ENCODE data around the gene ERG. TPM values are rescaled to one million over a fixed set of nuclear protein-coding genes. Genes with fewer than 3 reads are reported as not detected.
A peak's percentile ranks its signal among the peaks of the same experiment; 100 is the strongest.

ERG gene, protein sequence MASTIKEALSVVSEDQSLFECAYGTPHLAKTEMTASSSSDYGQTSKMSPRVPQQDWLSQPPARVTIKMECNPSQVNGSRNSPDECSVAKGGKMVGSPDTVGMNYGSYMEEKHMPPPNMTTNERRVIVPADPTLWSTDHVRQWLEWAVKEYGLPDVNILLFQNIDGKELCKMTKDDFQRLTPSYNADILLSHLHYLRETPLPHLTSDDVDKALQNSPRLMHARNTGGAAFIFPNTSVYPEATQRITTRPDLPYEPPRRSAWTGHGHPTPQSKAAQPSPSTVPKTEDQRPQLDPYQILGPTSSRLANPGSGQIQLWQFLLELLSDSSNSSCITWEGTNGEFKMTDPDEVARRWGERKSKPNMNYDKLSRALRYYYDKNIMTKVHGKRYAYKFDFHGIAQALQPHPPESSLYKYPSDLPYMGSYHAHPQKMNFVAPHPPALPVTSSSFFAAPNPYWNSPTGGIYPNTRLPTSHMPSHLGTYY
- 89.1 TPM for total RNA-seq

DNA sequence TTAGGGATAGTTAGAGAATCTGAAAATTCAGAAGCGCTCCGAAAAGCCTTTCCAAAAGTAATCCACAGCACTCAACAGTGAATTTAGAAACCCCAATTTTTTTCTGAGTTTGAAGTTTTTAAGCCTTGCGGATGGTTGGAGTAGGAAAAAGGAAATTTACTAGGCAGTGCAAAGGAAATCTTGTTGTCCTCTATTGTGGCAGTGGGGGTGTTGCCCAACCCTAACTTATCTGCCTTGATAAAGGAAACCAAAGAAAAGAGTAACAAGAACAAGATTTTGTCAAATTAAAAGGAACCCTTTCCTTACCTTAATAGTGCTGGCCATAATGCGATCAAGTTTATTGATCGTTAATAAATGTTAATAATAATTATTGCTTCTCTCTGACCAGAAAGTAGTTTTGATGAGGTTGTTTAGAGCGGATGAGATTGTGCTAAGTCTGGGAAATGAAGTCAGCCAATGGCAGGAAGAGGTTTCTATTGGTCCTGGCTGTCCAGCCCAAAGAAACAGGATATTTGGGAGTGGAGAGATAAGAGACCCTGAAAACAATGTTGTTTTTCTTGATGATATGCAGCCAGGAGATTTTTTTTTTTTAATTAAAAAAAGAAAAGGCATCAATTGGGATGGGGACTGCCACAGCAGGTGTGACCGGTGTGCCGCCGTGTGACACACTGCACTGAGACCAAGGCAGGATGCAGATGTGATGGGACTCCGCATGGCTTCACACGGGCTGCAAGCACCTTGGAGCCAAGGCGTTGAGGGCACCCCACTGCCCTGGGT lies at the start of gene ERG:
Gene ERG (minus strand): TSS at position 421 of the 777 bp plus-strand sequence. CDS start 97 bp downstream, at position 324.
- peak in 1 of 3 donors; percentile 79 for DNase-seq (ENCODE audit: low read depth in 2 of 3, low spot score in 2 of 3)

DNA sequence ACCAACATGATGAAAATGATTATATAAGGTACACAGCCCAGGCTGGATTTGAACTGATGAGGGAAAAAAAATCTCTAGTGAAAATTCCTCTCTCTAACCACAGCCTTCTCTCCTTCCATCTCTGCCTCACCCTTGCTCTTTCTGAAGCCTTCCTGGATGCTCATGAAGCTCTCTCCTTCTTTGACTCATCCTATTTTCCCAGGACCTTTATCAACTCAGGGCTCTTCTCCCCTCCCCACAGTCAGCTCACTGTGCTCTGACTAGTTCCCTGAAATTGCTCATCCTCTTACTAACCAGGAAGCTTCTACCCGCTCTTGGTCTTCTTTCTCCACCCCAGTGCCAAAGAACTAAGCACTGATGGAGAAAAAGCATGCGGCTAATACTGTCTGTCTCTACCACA lies 46.4 kb upstream of the ERG start:
- DNase-seq (ENCODE audit: low read depth in 2 of 3, low spot score in 2 of 3): no peak

DNA sequence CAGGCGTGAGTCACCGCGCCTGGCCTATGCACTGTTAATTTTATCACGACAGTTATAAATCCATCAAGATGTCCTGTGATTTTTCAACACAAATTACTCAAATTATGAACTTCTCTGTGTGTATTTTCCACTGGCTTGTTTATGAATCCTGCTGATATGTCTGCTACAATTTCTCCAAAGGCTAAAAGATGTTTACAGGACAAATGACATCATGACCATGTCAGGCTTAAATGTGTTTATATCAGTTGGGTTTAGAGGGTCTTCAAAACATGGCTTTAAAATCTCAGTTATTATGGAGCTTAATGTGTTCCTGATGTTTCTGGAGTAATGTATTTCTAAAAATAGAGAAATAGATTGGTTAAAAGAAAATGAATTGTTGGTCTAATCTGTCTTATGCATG lies 44.0 kb upstream of the ERG start:
- DNase-seq (ENCODE audit: low read depth in 2 of 3, low spot score in 2 of 3): no peak

DNA sequence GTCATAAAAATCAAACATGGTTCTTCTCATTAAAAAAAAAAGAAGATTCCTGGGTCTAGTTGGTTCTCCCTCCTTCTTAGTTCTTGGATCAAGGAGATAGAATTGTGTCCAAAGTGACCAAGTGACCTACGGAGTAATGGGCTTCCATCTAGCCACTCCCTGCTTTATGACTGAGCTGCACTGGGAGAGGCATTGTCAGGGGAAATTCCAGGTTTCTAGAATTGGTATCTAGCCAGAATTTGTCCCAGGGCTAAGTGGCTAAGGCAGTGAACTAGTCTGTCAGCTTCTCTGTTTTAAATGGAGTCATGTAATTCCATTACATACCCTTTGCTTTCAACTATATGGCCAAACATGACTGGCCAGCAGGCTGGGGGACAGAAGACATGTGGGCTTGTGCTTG lies 40.1 kb upstream of the ERG start:
- no peak for DNase-seq (ENCODE audit: low read depth in 2 of 3, low spot score in 2 of 3)

DNA sequence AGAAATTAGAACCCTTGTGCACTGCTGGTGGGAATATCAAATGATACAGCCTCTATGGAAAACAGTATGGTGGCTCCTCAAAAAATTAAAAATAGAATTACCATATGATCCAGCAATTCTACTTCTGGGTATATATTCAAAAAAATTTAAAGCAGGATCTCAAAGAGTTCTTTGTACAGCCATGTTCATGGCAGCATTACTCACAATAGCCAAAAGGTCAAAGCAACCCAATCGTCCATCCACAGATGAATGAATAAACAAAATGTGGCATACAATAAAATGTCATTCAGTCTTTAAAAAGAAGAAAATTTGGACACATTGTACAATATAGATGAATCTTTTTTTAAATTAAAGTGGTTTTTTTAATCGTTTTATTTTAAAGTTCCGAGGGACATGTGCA lies 36.3 kb upstream of the ERG start:
- no peak for DNase-seq (ENCODE audit: low read depth in 2 of 3, low spot score in 2 of 3)

DNA sequence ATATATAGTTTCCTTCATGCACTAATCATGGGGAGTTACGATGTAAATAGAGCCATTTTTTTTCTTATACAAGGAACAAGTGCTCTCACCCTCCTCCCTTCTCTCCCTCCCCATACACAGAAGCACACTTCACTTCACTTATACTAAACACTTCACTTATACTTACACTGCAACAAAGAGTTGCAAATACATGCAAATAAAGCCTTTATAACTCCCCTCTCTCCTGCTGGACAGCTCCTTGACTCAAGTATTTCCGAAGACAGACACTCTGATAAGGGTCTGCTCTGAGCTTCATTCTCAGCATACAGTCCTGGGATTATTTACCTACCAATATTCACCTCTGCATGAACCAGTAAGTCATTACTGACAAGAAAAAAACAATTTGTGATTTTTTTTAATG lies 35.6 kb upstream of the ERG start:
- no peak for DNase-seq (ENCODE audit: low read depth in 2 of 3, low spot score in 2 of 3)

DNA sequence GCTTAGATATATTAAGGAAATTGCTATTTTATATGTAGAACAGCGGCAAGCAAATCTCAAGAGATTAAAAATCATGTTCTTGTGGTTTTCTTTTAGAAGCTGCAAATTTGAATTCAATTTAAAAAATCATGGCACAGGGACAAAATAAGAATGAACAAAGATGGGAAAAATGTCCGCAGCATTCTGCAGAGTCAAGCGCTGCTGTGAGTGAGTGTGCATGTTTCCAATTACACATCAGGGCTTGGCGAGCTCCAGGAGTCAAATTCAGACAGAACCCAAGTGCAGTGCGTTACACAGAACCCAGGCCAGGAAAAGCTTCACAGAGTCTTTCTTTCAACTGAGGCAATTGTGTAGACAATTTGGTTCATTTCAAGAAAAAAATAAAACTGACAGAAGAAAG lies 33.3 kb upstream of the ERG start:
- no peak for DNase-seq (ENCODE audit: low read depth in 2 of 3, low spot score in 2 of 3)

DNA sequence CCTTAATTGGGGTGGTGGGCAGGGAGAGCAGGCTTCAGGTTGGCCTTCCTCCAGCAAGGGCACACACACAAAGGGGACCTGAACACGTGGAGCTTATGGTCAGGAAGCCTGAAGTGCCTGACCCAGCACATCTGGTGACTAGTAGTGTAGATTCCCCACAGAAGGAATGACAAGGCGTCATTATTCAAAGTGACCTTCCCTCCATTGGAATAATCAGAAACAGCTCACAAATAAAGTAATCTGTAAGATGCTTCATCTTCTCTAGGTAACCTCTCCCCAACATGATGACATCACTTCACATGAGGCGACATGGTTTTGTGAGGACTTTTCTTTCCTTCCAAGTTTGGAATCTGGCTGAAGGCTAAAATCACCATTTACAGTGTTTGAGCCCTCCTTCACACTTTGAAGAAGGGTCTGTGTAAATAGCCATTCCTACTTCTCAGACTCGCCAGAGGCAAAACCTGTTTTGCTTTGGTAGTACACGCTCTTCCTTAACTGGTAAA lies 32.8 kb upstream of the ERG start:
- DNase-seq (ENCODE audit: low read depth in 2 of 3, low spot score in 2 of 3): no peak

DNA sequence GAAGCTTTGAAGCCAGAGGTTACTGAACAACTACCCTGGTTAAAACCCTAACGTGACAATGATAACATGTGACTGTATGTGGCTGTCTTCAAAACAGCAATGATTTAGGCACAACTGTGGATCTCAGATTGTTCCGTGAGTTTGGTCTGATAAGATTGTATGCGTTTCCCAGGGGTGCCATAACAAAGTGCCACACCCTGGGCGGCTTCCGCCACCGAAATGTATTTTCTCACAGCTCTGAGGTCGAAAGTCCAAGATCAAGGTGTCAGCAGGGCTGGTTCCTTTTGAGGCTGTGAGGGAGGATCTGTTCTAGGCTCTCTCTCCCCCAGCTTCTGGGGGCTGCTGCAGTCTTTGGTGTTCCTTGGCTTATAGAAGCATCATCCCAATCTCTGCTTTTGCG lies 29.5 kb upstream of the ERG start:
- no peak for DNase-seq (ENCODE audit: low read depth in 2 of 3, low spot score in 2 of 3)

DNA sequence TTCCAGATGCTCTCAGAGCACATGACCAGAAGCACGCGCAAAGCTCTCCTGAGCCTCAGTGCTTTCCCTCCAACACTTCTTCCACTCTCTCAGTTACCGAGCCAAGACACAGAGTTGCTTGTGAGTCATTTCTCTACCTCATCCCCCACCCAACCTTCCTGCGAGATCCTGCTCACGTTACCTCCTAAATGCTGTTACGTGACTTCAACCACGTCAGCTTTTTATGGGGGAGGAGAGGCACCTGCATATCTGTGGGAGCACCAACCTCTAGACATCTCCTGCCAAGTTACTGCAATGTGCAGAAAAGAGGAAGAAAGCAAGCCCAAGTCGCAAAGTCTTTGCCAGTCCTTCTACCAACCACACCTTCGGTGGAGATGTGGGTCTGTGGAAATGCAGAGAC lies 27.2 kb upstream of the ERG start:
- peak in 1 of 3 donors; percentile 40 for DNase-seq (ENCODE audit: low read depth in 2 of 3, low spot score in 2 of 3)

DNA sequence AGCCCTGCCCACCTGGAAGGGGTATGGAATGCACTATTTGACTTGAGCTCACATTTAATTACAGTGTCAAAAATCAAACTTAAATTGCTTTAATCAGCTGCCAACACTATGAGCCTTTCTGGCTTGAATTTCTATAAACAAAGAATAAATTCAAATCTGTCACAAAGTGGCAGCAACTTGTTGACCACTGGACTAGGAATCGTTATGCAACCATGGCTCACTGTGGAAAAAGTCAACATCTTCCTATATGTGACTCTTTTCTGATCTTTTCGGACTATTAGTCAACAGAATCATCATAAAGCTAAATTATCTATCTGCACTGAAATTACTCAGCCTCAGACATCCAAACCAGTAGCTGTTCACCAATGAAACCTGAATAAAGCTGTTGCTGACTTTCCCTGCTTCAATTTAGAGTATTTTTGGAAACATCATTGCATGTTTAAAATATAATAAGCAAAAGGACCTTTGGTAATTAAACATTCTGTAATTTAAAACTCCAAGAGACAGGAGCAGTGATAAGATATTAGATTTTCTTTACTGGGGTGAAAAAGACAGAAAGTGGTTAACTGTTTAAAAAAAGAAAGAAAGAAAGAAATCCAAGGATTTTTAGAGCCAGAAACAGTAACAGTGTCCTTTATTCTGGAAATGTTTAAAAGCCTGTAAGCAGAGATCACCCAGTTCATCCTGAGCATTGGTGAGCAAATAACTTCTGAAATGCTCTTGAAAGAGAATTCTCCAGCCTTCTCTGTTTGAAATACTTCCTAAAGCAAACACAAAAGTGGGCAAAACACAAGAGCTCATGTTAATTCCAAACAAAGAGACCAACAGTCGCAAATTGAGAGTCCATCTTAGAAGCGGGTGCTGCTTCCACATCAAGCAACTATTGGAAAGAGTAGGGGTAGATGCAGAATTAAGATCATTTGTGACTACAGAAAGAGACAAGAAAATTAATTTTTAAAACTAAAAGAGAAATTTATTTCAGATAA lies 26.2 kb upstream of the ERG start:
- no peak for DNase-seq (ENCODE audit: low read depth in 2 of 3, low spot score in 2 of 3)

DNA sequence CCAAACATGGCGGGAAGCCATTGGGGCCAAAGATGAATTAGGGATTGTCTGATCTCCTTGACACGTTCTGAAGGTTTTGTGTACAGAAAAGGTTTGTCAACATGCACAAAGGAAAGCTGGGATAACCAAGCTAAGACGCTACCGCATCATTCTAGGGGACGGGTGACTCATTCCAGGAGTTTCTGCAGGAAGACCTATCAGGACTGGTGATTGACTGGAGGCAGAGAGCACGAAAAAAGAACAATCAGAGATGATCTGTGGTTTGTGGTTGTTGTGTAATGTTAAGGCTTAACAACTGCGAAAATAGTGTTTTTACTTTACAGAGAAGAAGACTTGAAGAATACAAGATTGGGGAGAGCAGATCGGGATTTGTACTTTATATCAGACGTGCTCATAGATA lies 22.2 kb upstream of the ERG start:
- DNase-seq (ENCODE audit: low read depth in 2 of 3, low spot score in 2 of 3): no peak

DNA sequence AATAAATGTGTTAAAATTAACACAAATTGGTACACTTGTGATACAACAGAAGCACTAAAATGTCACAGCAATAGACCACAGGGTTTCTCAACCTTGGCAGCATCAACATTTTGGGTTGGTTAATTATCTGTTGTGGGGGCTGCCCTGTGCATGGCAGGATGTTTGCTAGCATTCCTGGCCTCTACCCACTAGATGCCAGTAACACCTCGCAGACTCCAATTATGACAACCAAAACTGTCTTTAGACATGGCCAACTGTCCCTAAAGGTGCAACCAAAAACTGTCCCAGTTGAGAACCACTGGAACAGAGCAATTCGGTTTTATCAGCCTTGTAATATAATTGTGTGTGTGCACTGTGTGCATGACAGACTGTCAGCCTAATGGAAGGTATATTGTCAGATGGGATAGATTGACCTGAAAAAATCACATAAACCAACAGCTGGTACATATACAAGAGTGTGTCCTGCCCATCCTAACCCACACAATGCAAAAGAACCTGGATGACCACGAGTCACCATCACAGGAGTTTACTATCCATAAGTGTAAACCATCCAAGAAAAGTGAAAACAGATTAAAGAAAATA lies 13.5 kb upstream of the ERG start:
- peak in 1 of 3 donors; percentile 39 for DNase-seq (ENCODE audit: low read depth in 2 of 3, low spot score in 2 of 3)

DNA sequence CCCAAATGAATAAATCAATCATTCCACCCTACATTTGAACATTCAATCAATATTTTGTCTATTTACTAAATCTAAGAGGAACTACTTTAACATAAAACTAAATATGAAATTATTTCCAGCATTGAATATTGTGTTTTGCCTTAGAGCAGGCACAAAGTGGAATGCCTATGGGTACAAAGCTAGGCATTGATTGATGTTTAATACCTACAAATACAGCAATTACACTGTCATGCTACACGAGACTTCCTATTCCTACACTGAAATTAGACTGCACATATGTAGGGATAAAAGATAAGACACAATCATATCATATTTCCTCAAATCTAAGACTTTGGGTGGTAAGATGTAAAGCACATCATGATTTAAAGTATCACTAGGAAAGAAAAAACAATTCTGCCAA lies 12.9 kb upstream of the ERG start:
- DNase-seq (ENCODE audit: low read depth in 2 of 3, low spot score in 2 of 3): no peak

DNA sequence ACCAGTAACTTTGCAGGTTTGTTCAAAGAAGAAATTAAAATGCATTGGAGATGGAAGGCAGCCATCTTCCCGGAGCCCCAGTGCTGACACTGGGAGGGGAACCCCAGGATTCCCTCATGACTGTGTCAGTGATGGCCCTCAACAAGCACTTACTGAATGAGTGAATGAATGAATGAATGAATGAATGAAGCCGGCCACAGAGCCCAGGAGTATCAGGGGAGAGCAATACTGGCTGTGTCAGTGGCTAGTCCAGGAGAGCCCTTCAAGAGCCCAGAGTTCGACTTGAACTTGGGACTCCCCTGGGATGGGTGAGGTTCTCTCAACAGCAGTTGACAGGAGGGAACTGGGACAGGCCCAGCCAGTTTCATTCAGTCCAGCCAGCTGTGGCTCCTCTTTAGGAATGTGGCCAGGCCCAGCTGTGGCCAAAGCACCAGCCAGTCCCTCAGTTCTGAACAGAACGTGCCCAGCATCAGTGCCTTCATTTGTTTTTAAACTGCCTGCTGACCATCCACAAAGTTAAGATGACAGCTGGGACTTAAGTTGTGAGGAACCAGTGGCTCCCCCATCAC lies 9.2 kb upstream of the ERG start:
- DNase-seq (ENCODE audit: low read depth in 2 of 3, low spot score in 2 of 3): no peak

DNA sequence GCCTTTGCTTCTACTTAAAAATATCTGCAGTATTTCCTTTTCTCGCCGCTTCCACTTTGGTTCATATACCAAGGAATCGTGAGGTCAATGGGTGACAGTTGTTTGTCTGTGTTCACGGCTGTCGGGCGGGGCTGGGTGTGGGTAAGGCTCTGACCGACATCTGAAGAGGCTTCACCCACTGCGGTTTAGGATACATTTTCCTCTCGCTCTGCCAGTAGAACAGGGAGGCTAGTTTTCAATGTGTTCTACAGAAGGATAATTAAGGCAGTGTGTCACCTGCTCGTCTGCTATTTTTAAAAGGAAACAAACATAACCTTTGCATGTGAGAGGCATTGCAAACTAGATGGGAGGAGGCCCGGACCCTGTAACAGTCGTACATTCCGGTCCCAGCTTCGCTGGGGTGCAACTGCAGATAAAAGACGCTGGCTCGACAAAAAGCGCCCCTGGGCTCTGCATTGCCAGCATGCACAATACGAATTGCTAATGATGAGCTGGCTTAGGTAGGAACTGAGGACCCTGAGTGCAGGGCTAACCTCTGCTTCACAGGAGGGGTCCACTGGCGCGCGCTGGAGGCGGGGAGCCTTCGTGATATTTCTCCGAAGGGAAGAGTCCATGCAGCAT lies 8.5 kb upstream of the ERG start:
- peak in 1 of 3 donors; percentile 35 for DNase-seq (ENCODE audit: low read depth in 2 of 3, low spot score in 2 of 3)

DNA sequence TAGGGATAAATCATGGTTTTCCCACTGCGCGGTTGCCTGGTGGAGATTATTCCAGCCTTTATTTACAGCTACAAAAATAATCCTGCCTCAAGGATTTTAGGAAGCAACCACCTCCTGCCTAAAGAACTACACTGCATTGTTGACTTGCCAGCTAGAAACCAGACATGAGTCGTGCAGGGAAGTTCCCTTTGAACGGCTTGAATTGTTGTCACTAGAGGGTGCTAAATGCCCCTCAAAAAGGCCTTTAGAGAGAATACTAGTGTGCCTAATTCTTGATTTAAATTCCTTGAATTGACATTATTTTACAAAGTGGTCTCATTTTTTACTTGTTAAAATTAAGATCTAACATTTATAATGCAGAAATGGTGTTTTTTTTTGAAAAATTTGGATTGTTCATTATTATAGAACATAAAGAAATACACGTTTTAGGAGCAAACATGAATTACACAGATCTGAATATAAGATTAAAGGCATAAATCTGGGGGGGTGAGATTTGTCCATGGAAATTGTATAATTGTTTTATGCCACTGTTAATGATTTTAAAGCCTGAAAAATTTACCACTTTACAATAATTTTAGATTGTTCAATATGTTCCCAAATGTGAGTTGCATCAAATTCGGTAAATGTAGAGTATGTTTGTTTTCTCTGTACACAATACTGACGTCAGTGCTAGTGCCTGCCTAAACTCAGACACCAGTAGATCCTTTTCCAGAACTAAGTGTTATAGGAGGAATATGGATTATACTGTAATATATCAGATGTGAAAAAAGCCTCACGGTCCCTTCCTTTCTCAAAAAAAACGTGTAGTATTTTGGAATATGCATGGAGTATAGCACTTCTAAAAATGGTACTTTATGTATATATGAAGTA lies 7.6 kb upstream of the ERG start:
- peak in 2 of 3 donors; percentile 72 to 91 for DNase-seq (ENCODE audit: low read depth in 2 of 3, low spot score in 2 of 3)

DNA sequence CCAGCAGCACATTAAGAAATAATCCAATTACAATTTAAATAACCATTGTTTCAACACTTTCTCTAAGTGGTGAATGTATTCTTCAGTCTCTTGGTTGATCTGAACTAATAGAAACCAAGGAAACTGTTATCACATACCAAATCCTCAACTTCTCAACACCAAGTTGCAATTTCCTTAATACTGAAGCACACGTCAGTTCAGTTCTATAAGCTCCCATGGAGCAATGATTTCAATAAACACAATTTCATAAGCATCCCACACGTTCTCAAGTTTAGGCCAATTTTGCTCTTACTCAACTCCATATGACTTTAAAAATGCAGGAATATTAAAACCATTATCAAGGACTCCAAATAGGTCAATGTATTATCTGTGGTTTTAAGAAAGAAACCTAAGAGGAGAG lies 5.8 kb upstream of the ERG start:
- DNase-seq (ENCODE audit: low read depth in 2 of 3, low spot score in 2 of 3): no peak
